Nephron progenitor cell (in vitro differentiated cells): ENCODE results near the gene ACOT13.

ENCODE experiments used
- DNase-seq: peaks from one replicate; pipeline ENCODE4 v3.0.0; 2021
- H3K27ac Mint-ChIP-seq: 2 replicates; pipeline ENCODE4 v1.8.0; 2021; ENCODE audit warnings: mild to moderate bottlenecking, moderate library complexity, mixed read lengths
- H3K27me3 Mint-ChIP-seq: 2 replicates; pipeline ENCODE4 v1.8.0; 2021; ENCODE audit warnings: mild to moderate bottlenecking, low read depth, mixed read lengths; ENCODE audit not compliant: poor library complexity
- H3K36me3 Mint-ChIP-seq: 2 replicates; pipeline ENCODE4 v1.8.0; 2021; ENCODE audit warnings: low read depth, mixed read lengths
- H3K4me1 Mint-ChIP-seq: 2 replicates; pipeline ENCODE4 v1.8.0; 2021; ENCODE audit warnings: mixed read lengths
- H3K4me3 Mint-ChIP-seq: 2 replicates; pipeline ENCODE4 v1.8.0; 2021; ENCODE audit warnings: mild to moderate bottlenecking, moderate library complexity, mixed read lengths
- H3K9me3 Mint-ChIP-seq: 2 replicates; pipeline ENCODE4 v1.8.0; 2021; ENCODE audit warnings: mild to moderate bottlenecking, moderate library complexity, mixed read lengths
- TF ChIP-seq, protein P1 (sequence below): fragments of 200-600 bp; sonication (generic); IDR thresholded peaks from 2 replicates; pipeline ENCODE4 v1.5.0; 2021; ENCODE audit warnings: antibody characterized with exemption

ACOT13 gene

GRCh38 chr6:24666641-24667377, at the start of gene ACOT13, which contains the start of gene TDP2:
Gene ACOT13, plus strand, starts transcription at chr6:24667077. Its CDS starts 187 bp downstream, at chr6:24667264.
Gene TDP2, minus strand, starts transcription at chr6:24666899. Its CDS starts 37 bp downstream, at chr6:24666862.
- Mint-ChIP-seq H3K27ac (peak within 1 kb of the TSS; percentile 98), H3K36me3 (peaks cover 74% of the 10 kb centered on the region), H3K4me3 (peak within 1 kb of the TSS; percentile 96), H3K4me1 (peaks cover 52% of the 10 kb centered on the region), H3K9me3 (peaks cover 46% of the 10 kb centered on the region), H3K27me3 (no peaks in the 10 kb centered on the region)
- peak; percentile 95 for DNase-seq
- TF ChIP-seq, protein P1, sequence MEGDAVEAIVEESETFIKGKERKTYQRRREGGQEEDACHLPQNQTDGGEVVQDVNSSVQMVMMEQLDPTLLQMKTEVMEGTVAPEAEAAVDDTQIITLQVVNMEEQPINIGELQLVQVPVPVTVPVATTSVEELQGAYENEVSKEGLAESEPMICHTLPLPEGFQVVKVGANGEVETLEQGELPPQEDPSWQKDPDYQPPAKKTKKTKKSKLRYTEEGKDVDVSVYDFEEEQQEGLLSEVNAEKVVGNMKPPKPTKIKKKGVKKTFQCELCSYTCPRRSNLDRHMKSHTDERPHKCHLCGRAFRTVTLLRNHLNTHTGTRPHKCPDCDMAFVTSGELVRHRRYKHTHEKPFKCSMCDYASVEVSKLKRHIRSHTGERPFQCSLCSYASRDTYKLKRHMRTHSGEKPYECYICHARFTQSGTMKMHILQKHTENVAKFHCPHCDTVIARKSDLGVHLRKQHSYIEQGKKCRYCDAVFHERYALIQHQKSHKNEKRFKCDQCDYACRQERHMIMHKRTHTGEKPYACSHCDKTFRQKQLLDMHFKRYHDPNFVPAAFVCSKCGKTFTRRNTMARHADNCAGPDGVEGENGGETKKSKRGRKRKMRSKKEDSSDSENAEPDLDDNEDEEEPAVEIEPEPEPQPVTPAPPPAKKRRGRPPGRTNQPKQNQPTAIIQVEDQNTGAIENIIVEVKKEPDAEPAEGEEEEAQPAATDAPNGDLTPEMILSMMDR, result peak; percentile 55

DNA sequence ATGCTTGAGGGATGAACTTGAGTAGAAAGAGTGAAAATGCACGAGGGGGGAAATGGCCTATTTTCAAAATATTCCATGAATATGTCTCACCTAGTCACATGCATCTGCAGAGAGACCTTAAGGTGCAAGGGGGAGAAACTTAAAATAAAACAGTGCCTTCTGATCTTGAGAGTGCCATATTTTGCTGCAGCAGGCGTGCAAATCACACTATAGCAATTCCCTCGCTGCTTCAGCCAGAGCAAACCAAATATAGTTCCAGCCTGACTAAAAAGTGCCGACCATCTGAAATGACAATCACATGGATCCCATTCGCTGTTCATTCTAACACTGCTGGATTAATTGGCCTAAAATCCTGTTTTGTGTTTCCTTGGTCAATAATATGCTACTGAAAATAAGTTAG, 47.2 kb upstream of the ACOT13 start:
- H3K36me3 Mint-ChIP-seq, result no peaks in the 10 kb centered on the region
- peaks cover 13% of the 10 kb centered on the region for H3K4me1 Mint-ChIP-seq
- TF ChIP-seq, protein P1, result no peak
- no peak for DNase-seq
- no peak overlapping the region for H3K27ac Mint-ChIP-seq
- H3K27me3 Mint-ChIP-seq, result peaks cover 1% of the 10 kb centered on the region
- peaks cover 7% of the 10 kb centered on the region for H3K9me3 Mint-ChIP-seq
- no peak overlapping the region for H3K4me3 Mint-ChIP-seq

- TF ChIP-seq, protein P1, result no peak
- H3K4me1 Mint-ChIP-seq, result peaks cover 13% of the 10 kb centered on the region
- no peak for DNase-seq
- H3K27ac Mint-ChIP-seq, result no peak overlapping the region
- H3K27me3 Mint-ChIP-seq, result no peaks in the 10 kb centered on the region
- H3K9me3 Mint-ChIP-seq, result peaks cover 7% of the 10 kb centered on the region
- no peaks in the 10 kb centered on the region for H3K36me3 Mint-ChIP-seq
- no peak overlapping the region for H3K4me3 Mint-ChIP-seq
Measured at GRCh38 chr6:24620637-24621036, 46.2 kb upstream of the ACOT13 start.

GRCh38 chr6:24621626-24622289, 45.1 kb upstream of the ACOT13 start:
- H3K4me1 Mint-ChIP-seq, result peaks cover 13% of the 10 kb centered on the region
- TF ChIP-seq, protein P1, result no peak
- no peaks in the 10 kb centered on the region for H3K27me3 Mint-ChIP-seq
- no peak overlapping the region for H3K27ac Mint-ChIP-seq
- peaks cover 7% of the 10 kb centered on the region for H3K9me3 Mint-ChIP-seq
- H3K36me3 Mint-ChIP-seq, result no peaks in the 10 kb centered on the region
- H3K4me3 Mint-ChIP-seq, result no peak overlapping the region
- peak; percentile 10 for DNase-seq

GRCh38 chr6:24630856-24631505, 35.9 kb upstream of the ACOT13 start:
- peaks cover 6% of the 10 kb centered on the region for H3K9me3 Mint-ChIP-seq
- H3K4me1 Mint-ChIP-seq, result no peaks in the 10 kb centered on the region
- TF ChIP-seq, protein P1, result no peak
- H3K36me3 Mint-ChIP-seq, result no peaks in the 10 kb centered on the region
- no peak overlapping the region for H3K4me3 Mint-ChIP-seq
- no peak overlapping the region for H3K27ac Mint-ChIP-seq
- H3K27me3 Mint-ChIP-seq, result peaks cover 4% of the 10 kb centered on the region
- DNase-seq, result no peak
